Astrocyte (in vitro differentiated cells and primary cell): ENCODE measurements around the gene SH3GLB2. TPM values are rescaled to one million over a fixed set of nuclear protein-coding genes. Genes with fewer than 3 reads are reported as not detected.
A peak's percentile ranks its signal among the peaks of the same experiment; 100 is the strongest.

Experiments used
- DNase-seq: peaks from one replicate; pipeline ENCODE4 v3.0.0-alpha.2; 2010; ENCODE audit warnings: low read depth
- FAIRE-seq: peaks from 2 replicates; lab custom pipeline; 2011; peaks lifted over from hg19 to GRCh38; lab: Jason Lieb, UNC
- H2AFZ ChIP-seq: 2 replicates; pipeline ENCODE4 v1.6.0; 2012; ENCODE audit warnings: low read depth, low read length, inconsistent platforms
- H3K27ac ChIP-seq: 2 replicates; pipeline ENCODE4 v1.5.1; 2011; ENCODE audit warnings: low read depth, low read length, inconsistent platforms
- H3K27me3 ChIP-seq: 2 replicates; pipeline ENCODE4 v1.6.0; 2011; ENCODE audit warnings: low read length, inconsistent platforms; ENCODE audit not compliant: insufficient read depth
- H3K36me3 ChIP-seq: 2 replicates; pipeline ENCODE4 v1.5.1; 2011; ENCODE audit warnings: low read length, inconsistent platforms; ENCODE audit not compliant: insufficient read depth
- H3K4me1 ChIP-seq: 2 replicates; pipeline ENCODE4 v1.5.1; 2011; ENCODE audit warnings: low read length, inconsistent platforms; ENCODE audit not compliant: insufficient read depth
- H3K4me2 ChIP-seq: 2 replicates; pipeline ENCODE4 v1.6.0; 2012; ENCODE audit warnings: low read length, inconsistent platforms
- H3K4me3 ChIP-seq: 2 replicates; pipeline ENCODE4 v1.5.1; 2011; ENCODE audit warnings: low read depth, mild to moderate bottlenecking, low read length, inconsistent platforms; ENCODE audit not compliant: insufficient read depth
- H3K79me2 ChIP-seq: 2 replicates; pipeline ENCODE4 v1.6.0; 2012; ENCODE audit warnings: mild to moderate bottlenecking, low read length, inconsistent platforms; ENCODE audit not compliant: insufficient read depth
- H3K9ac ChIP-seq: 2 replicates; pipeline ENCODE4 v1.6.0; 2012; ENCODE audit warnings: mild to moderate bottlenecking, low read length, inconsistent platforms
- H3K9me3 ChIP-seq: 2 replicates; pipeline ENCODE4 v1.5.1; 2012; ENCODE audit warnings: low read depth, mild to moderate bottlenecking, low read length, inconsistent platforms; ENCODE audit not compliant: insufficient read depth
- H4K20me1 ChIP-seq: 2 replicates; pipeline ENCODE4 v1.6.0; 2012; ENCODE audit warnings: low read length, inconsistent platforms; ENCODE audit not compliant: insufficient read depth
- H3K27ac Mint-ChIP-seq: one replicate; pipeline ENCODE4 v1.8.0; 2021; ENCODE audit warnings: mild to moderate bottlenecking, mixed read lengths; ENCODE audit not compliant: unreplicated experiment
- H3K27me3 Mint-ChIP-seq: one replicate; pipeline ENCODE4 v1.8.0; 2021; ENCODE audit warnings: low read depth, mixed read lengths; ENCODE audit not compliant: unreplicated experiment
- H3K36me3 Mint-ChIP-seq: one replicate; pipeline ENCODE4 v1.8.0; 2021; ENCODE audit warnings: low read depth, mixed read lengths; ENCODE audit not compliant: unreplicated experiment
- H3K4me1 Mint-ChIP-seq: one replicate; pipeline ENCODE4 v1.8.0; 2021; ENCODE audit warnings: low read depth, mixed read lengths; ENCODE audit not compliant: unreplicated experiment
- H3K4me3 Mint-ChIP-seq: one replicate; pipeline ENCODE4 v1.8.0; 2021; ENCODE audit warnings: mild to moderate bottlenecking, moderate library complexity, mixed read lengths; ENCODE audit not compliant: unreplicated experiment
- H3K9me3 Mint-ChIP-seq: one replicate; pipeline ENCODE4 v1.8.0; 2021; ENCODE audit warnings: mild to moderate bottlenecking, mixed read lengths; ENCODE audit not compliant: unreplicated experiment
- EZH2 ChIP-seq: IDR thresholded peaks from 2 replicates; pipeline ENCODE4 v1.6.1; 2012; ENCODE audit warnings: mild to moderate bottlenecking, low read length, inconsistent platforms; ENCODE audit not compliant: insufficient read depth
- total RNA-seq: library from RNA; stranded (reverse); gene quantifications from 2 replicates; pipeline ENCODE4 v1.2.1, GENCODE V29; 2021
- TF ChIP-seq, protein P1 (sequence below): IDR thresholded peaks from 2 replicates; pipeline ENCODE4 v1.5.1; 2011; ENCODE audit warnings: low read depth, mild to moderate bottlenecking, inconsistent platforms, low read length, moderate library complexity; ENCODE audit not compliant: insufficient read depth

Gene SH3GLB2
- total RNA-seq, 1 donor from 2014 or later: 38.0 TPM

- Histone ChIP-seq H3K27ac (no peak overlapping the region), H3K9ac (no peak overlapping the region), H3K79me2 (peaks cover 26% of the 10 kb centered on the region), H3K4me1 (peaks cover 10% of the 10 kb centered on the region), H3K9me3 (no peaks in the 10 kb centered on the region), H4K20me1 (peaks cover 22% of the 10 kb centered on the region), H3K4me2 (no peak overlapping the region), H2AFZ (no peak overlapping the region), H3K36me3 (no peaks in the 10 kb centered on the region), H3K27me3 (no peaks in the 10 kb centered on the region), H3K4me3 (no peak overlapping the region)
- TF ChIP-seq EZH2: no peak
- TF ChIP-seq, protein P1, sequence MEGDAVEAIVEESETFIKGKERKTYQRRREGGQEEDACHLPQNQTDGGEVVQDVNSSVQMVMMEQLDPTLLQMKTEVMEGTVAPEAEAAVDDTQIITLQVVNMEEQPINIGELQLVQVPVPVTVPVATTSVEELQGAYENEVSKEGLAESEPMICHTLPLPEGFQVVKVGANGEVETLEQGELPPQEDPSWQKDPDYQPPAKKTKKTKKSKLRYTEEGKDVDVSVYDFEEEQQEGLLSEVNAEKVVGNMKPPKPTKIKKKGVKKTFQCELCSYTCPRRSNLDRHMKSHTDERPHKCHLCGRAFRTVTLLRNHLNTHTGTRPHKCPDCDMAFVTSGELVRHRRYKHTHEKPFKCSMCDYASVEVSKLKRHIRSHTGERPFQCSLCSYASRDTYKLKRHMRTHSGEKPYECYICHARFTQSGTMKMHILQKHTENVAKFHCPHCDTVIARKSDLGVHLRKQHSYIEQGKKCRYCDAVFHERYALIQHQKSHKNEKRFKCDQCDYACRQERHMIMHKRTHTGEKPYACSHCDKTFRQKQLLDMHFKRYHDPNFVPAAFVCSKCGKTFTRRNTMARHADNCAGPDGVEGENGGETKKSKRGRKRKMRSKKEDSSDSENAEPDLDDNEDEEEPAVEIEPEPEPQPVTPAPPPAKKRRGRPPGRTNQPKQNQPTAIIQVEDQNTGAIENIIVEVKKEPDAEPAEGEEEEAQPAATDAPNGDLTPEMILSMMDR: no peak
- Mint-ChIP-seq H3K9me3 (no peaks in the 10 kb centered on the region), H3K4me1 (peaks cover 15% of the 10 kb centered on the region), H3K4me3 (no peak overlapping the region), H3K27ac (no peak overlapping the region), H3K36me3 (peaks cover 8% of the 10 kb centered on the region), H3K27me3 (no peaks in the 10 kb centered on the region)
- FAIRE-seq (no peak), DNase-seq (no peak)
Measured at GRCh38 chr9:129040113-129040643, 12.0 kb upstream of the SH3GLB2 start.

DNA sequence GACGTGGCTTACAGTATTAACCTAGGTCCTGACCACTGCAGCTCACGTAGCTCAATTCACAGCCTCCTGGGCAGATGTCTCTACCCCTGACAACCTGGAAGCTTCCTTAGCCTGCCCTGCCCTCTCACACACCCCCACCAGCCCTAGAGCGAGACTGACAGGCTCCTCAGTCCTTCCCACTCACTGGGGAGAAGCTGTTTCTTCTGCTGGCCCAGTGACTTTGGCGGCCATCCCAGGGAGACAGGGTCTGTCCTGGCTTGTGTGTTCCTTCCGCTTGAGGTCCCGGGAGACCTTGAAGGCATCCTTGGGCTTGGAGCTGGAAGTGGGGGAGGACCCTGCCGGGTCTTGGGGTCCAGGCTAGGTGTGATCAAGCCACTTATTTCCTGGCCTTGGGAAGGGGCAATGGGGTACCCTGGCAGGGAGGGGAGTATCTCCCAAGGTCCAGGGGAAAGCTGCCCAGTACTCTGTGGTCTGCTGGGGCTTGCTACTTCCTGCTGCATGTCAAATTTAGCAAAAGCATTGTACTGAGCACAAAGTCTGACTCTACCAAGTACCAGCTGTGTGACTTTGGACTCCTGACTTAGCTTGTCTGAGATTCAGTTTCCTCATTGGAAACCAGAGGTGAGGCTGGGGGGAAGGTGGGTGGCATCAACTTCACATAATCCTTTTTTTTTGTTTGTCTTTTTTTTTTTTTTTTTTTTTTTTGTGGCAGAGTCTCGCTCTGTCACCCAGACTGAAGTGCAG, 10.2 kb upstream of the SH3GLB2 start:
- Mint-ChIP-seq H3K27me3 (no peaks in the 10 kb centered on the region), H3K9me3 (no peaks in the 10 kb centered on the region), H3K36me3 (peaks cover 8% of the 10 kb centered on the region), H3K4me3 (peak overlapping the region; percentile 93), H3K4me1 (peaks cover 15% of the 10 kb centered on the region), H3K27ac (no peak overlapping the region)
- Histone ChIP-seq H3K9ac (no peak overlapping the region), H3K9me3 (no peaks in the 10 kb centered on the region), H4K20me1 (peaks cover 22% of the 10 kb centered on the region), H3K36me3 (no peaks in the 10 kb centered on the region), H3K27me3 (no peaks in the 10 kb centered on the region), H3K79me2 (peaks cover 26% of the 10 kb centered on the region), H2AFZ (no peak overlapping the region), H3K4me2 (peak overlapping the region; percentile 97), H3K4me1 (peaks cover 10% of the 10 kb centered on the region), H3K27ac (no peak overlapping the region), H3K4me3 (no peak overlapping the region)
- DNase-seq: no peak
- no peak for FAIRE-seq
- TF ChIP-seq EZH2: no peak
- TF ChIP-seq, protein P1: no peak

DNA sequence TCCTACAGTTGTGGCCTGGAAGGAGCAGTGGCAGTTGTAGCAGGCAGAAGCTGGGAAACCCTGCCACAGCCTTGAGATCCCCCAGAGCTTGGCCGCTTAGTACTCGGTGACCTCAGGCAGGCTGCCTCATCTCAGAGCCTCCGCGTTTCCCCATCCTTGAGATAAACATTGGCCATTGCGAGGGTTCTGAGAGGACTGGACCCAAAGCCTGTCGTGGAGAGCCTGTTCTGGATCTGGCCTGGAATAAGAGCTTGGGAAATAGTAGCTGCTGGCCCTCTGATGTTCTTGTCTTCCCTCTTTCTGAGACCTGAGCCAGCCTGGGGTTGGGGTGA, 9.6 kb upstream of the SH3GLB2 start:
- peak overlapping the region; percentile 97 for H3K4me2 ChIP-seq
- no peak overlapping the region for H2AFZ ChIP-seq
- peaks cover 7% of the 10 kb centered on the region for H3K36me3 Mint-ChIP-seq
- peaks cover 26% of the 10 kb centered on the region for H3K79me2 ChIP-seq
- H3K4me3 Mint-ChIP-seq: peak overlapping the region; percentile 93
- TF ChIP-seq, protein P1: no peak
- peaks cover 22% of the 10 kb centered on the region for H4K20me1 ChIP-seq
- no peaks in the 10 kb centered on the region for H3K27me3 ChIP-seq
- H3K4me3 ChIP-seq: peak overlapping the region; percentile 82
- H3K36me3 ChIP-seq: no peaks in the 10 kb centered on the region
- H3K27ac ChIP-seq: no peak overlapping the region
- FAIRE-seq (no peak), DNase-seq (no peak)
- no peaks in the 10 kb centered on the region for H3K9me3 Mint-ChIP-seq
- peaks cover 15% of the 10 kb centered on the region for H3K4me1 Mint-ChIP-seq
- no peaks in the 10 kb centered on the region for H3K27me3 Mint-ChIP-seq
- H3K9ac ChIP-seq: peak overlapping the region; percentile 88
- peaks cover 10% of the 10 kb centered on the region for H3K4me1 ChIP-seq
- no peaks in the 10 kb centered on the region for H3K9me3 ChIP-seq
- no peak overlapping the region for H3K27ac Mint-ChIP-seq
